A549 (cell line): ENCODE results near the gene ERICH6B.

Experiments
- CHD2 ChIP-seq: fragments of 150-350 bp; IDR thresholded peaks from 2 replicates; pipeline ENCODE4 v1.6.1; 2014; ENCODE audit warnings: low read length; ENCODE audit not compliant: partially characterized antibody
- EP300 ChIP-seq, 2 experiments: fragments of >200 bp; sonication (Bioruptor Twin); formaldehyde crosslinking; IDR thresholded peaks; 2 replicates in 1 of 2; 3 replicates in 1 of 2; pipeline ENCODE4 v1.6.1; 2016 to 2017
- FOSL2 ChIP-seq, 2 experiments: fragments of 450-650 bp in 1 of 2; fragments of >200 bp in 1 of 2; sonication (Bioruptor Twin) in 1 of 2; formaldehyde crosslinking; IDR thresholded peaks; 2 replicates each; pipeline versions ENCODE4 v1.5.0 to v1.6.1; 2016 to 2020; ENCODE audit warnings: mild to moderate bottlenecking in 1 of 2, moderate library complexity in 1 of 2
- JUN ChIP-seq, 2 experiments: fragments of >200 bp; sonication (Bioruptor Twin); formaldehyde crosslinking; IDR thresholded peaks; 2 replicates in 1 of 2; 3 replicates in 1 of 2; pipeline ENCODE4 v1.6.1; 2016 to 2017
- MYC ChIP-seq: IDR thresholded peaks from 2 replicates; pipeline ENCODE4 v1.6.1; 2012; ENCODE audit warnings: mild to moderate bottlenecking, inconsistent platforms, low read length, improper control_type of control experiment, borderline replicate concordance
- POLR2A ChIP-seq: IDR thresholded peaks from 2 replicates; pipeline ENCODE4 v1.6.1; 2012; ENCODE audit warnings: mild to moderate bottlenecking, low read length
- REST ChIP-seq: fragments of 200-600 bp; sonication (generic); IDR thresholded peaks from 2 replicates; pipeline ENCODE4 v1.6.1; 2016; ENCODE audit warnings: antibody characterized with exemption, mild to moderate bottlenecking, moderate library complexity
- RNF2 ChIP-seq: fragments of 200-600 bp; sonication (generic); IDR thresholded peaks from 2 replicates; pipeline ENCODE4 v1.6.1; 2016; ENCODE audit warnings: low read depth, mild to moderate bottlenecking, antibody characterized with exemption, moderate library complexity, borderline replicate concordance
- TF ChIP-seq, protein P1 (sequence below): fragments of >200 bp; sonication (Bioruptor Twin); formaldehyde crosslinking; IDR thresholded peaks from 3 replicates; pipeline ENCODE4 v1.5.1; 2016

- TF ChIP-seq, protein P1, sequence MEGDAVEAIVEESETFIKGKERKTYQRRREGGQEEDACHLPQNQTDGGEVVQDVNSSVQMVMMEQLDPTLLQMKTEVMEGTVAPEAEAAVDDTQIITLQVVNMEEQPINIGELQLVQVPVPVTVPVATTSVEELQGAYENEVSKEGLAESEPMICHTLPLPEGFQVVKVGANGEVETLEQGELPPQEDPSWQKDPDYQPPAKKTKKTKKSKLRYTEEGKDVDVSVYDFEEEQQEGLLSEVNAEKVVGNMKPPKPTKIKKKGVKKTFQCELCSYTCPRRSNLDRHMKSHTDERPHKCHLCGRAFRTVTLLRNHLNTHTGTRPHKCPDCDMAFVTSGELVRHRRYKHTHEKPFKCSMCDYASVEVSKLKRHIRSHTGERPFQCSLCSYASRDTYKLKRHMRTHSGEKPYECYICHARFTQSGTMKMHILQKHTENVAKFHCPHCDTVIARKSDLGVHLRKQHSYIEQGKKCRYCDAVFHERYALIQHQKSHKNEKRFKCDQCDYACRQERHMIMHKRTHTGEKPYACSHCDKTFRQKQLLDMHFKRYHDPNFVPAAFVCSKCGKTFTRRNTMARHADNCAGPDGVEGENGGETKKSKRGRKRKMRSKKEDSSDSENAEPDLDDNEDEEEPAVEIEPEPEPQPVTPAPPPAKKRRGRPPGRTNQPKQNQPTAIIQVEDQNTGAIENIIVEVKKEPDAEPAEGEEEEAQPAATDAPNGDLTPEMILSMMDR, result no peak
- TF ChIP-seq EP300 (IDR thresholded peaks at IDR 0.05), result no peak
- no peak for TF ChIP-seq JUN (IDR thresholded peaks at IDR 0.05)
- no peak for TF ChIP-seq MYC
- TF ChIP-seq POLR2A, result no peak
- no peak for TF ChIP-seq FOSL2 (IDR thresholded peaks at IDR 0.05)
- no peak for TF ChIP-seq FOSL2 (CRISPR knock-in tag; IDR thresholded peaks at IDR 0.05)
- no peak for TF ChIP-seq CHD2
- TF ChIP-seq RNF2, result no peak
- TF ChIP-seq REST, result no peak
Observed at GRCh38 chr13:45510672-45511071, 104.9 kb downstream of the ERICH6B start.
